ENCODE data around the gene FBXW7. TPM values are rescaled to one million over a fixed set of nuclear protein-coding genes. Genes with fewer than 3 reads are reported as not detected.

Gene FBXW7
- total RNA-seq, 6 experiments from 2014 or later = 17.4 to 26.1 (median 19.5) TPM

DNA sequence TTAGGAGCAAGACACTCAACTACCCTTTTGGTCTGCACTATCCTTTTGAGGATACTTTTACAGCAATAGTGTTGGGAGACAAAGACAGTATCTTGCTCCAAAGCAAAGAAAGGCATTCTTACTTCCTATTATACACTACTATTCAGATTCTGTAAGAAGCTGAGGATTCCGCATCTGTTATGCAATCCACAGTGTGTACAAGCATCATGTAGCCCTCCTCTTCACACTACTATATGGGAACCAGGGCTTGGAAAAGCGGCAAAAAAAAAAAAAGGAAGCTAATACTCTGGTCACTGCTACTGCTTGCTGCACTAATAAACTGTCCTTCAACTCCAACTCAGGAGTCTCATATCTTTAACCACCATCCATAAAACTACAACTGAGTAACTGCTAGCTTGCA is 59.1 kb downstream of the FBXW7 start:
- Mint-ChIP-seq H3K9me3 (no peaks in the 10 kb centered on the region), H3K4me3 (no peak overlapping the region), H3K36me3 (ENCODE audit: low read depth) (peaks cover 11% of the 10 kb centered on the region), H3K4me1 (ENCODE audit: low read depth) (no peaks in the 10 kb centered on the region), H3K27me3 (ENCODE audit: insufficient read depth) (no peaks in the 10 kb centered on the region), H3K27ac (no peak overlapping the region)
- TF ChIP-seq, protein P1, sequence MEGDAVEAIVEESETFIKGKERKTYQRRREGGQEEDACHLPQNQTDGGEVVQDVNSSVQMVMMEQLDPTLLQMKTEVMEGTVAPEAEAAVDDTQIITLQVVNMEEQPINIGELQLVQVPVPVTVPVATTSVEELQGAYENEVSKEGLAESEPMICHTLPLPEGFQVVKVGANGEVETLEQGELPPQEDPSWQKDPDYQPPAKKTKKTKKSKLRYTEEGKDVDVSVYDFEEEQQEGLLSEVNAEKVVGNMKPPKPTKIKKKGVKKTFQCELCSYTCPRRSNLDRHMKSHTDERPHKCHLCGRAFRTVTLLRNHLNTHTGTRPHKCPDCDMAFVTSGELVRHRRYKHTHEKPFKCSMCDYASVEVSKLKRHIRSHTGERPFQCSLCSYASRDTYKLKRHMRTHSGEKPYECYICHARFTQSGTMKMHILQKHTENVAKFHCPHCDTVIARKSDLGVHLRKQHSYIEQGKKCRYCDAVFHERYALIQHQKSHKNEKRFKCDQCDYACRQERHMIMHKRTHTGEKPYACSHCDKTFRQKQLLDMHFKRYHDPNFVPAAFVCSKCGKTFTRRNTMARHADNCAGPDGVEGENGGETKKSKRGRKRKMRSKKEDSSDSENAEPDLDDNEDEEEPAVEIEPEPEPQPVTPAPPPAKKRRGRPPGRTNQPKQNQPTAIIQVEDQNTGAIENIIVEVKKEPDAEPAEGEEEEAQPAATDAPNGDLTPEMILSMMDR (IDR thresholded peaks at IDR 0.05) = no peak
- DNase-seq = no peak

DNA sequence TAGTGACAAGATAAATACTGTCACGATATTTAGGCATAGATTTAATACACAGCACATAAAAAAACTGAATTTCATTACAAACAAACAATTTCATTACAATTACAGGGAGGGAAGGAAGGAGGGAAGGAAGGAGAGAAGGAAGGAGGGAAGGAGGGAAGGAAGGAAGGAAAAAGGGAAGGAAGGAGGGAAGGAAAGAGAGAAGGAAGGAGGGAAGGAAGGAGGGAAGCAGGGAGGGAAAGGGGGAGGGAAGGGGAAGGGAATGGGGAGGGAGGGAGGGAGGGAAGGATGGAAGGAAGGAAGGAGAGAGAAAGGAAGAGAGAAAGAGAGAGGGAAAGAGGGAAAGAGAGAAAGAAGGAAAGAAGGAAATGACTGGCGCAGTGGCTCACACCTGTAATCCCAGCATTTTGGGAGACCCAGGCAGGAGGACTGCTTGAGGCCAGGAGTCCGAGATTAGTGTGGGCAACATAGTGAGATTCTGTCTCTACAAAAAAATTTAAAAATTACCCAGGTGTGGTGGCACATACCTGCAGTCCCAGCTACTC is 64.6 kb downstream of the FBXW7 start:
- Mint-ChIP-seq H3K9me3 (no peaks in the 10 kb centered on the region), H3K27ac (no peak overlapping the region), H3K36me3 (ENCODE audit: low read depth) (peaks cover 9% of the 10 kb centered on the region), H3K4me3 (no peak overlapping the region), H3K27me3 (ENCODE audit: insufficient read depth) (no peaks in the 10 kb centered on the region; the same call in 1 of the 2 replicates), H3K4me1 (ENCODE audit: low read depth) (no peaks in the 10 kb centered on the region; the same call in 1 of the 2 replicates)
- DNase-seq = no peak
- TF ChIP-seq, protein P1 (IDR thresholded peaks at IDR 0.05) = no peak

DNA sequence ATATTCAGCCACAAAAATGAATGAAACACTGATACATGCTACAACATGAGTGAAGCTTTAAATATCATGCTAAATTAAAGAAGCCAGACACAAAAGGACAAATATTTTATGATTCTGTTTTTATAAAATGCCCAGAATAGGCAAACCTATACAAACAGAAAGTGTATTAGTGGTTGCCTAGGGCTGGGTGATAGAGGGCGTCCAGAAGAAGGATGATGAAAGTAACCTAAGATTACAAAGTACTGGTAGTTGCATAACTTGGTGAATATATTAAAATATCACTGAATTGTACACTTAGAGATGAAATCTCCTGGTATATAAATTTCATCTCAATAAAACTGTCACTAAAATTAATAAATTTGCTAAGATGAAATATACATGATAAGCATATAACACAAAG is 67.5 kb downstream of the FBXW7 start:
- Mint-ChIP-seq H3K4me3 (no peak overlapping the region), H3K36me3 (ENCODE audit: low read depth) (peaks cover 9% of the 10 kb centered on the region), H3K27me3 (ENCODE audit: insufficient read depth) (no peaks in the 10 kb centered on the region; the same call in 1 of the 2 replicates), H3K27ac (no peak overlapping the region), H3K9me3 (no peaks in the 10 kb centered on the region), H3K4me1 (ENCODE audit: low read depth) (peaks cover 12% of the 10 kb centered on the region)
- TF ChIP-seq, protein P1 (IDR thresholded peaks at IDR 0.05) = no peak
- DNase-seq = no peak

DNA sequence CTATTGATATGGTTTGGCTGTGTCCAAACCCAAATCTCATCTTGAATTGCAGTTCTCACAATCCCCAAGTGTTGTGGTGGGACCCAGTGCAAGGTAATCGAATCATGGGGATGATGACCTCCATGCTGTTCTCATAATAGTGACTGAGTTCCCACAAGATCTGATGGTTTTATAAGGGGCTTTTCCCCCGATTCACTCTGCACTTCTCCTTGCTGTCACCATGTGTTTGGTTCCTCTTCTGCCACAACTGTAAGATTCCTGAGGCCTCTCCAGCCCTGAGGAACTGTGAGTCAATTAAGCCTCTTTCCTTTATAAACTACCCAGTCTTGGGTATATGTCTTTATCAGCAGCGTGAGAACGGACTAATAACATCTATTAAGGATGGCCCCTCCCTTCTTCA is 68.8 kb downstream of the FBXW7 start:
- TF ChIP-seq, protein P1 (IDR thresholded peaks at IDR 0.05) = no peak
- Mint-ChIP-seq H3K36me3 (ENCODE audit: low read depth) (peaks cover 9% of the 10 kb centered on the region), H3K4me1 (ENCODE audit: low read depth) (peaks cover 25% of the 10 kb centered on the region), H3K27ac (no peak overlapping the region), H3K4me3 (no peak overlapping the region), H3K9me3 (no peaks in the 10 kb centered on the region), H3K27me3 (ENCODE audit: insufficient read depth) (no peaks in the 10 kb centered on the region; the same call in 1 of the 2 replicates)
- DNase-seq = no peak

DNA sequence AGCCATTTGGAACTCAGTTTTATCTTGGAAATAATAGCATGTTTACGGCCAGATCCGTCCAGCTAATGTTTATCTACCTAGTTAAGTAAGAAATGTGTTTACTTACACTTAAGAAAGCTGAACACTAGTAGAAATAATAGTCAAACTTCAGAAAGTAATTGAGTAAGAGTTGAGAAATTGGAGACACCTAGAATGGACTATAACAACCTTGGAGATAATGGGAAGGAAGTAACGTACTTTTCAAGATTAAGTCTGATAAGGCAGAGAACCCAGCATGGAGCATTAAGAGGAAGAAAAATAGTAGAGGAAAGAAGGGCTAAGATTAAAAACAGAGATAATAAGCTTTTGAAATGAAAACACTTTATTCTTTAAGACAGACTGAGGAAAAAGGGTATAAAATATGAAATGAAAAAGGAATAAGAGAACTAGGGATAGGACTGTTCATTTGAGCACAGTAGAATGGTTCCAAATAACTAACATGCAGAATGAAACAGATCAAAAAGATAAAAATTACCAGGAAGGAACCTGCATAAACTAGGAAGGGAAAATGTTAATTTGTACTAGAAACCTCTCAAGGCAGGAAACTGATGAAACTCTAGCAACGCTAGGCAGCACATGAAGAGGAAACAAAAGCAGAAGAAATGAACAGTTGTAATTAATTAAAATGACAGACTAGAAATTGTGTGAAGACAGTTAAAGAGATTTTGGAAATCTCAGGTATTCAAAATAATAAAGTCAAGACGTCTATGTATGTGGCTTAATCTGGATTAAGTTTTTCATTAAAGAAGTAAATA is 71.7 kb downstream of the FBXW7 start:
- DNase-seq = no peak
- H3K9me3 Mint-ChIP-seq = no peaks in the 10 kb centered on the region
- 0 out of 2 replicates have a peak, but pooled peaks cover 4% of the 10 kb centered on the region for H3K36me3 Mint-ChIP-seq (ENCODE audit: low read depth)
- no peak overlapping the region for H3K4me3 Mint-ChIP-seq
- H3K27me3 Mint-ChIP-seq (ENCODE audit: insufficient read depth) = no peaks in the 10 kb centered on the region
- H3K4me1 Mint-ChIP-seq (ENCODE audit: low read depth) = peaks cover 42% of the 10 kb centered on the region
- no peak overlapping the region for H3K27ac Mint-ChIP-seq
- TF ChIP-seq, protein P1 (IDR thresholded peaks at IDR 0.05) = no peak
